Skin of body (tissue), 2 donors: ENCODE measurements around the gene SEMA3D. TPM values are rescaled to one million over a fixed set of nuclear protein-coding genes. Genes with fewer than 3 reads are reported as not detected.

Source experiments
- DNase-seq: peaks from one replicate; lab custom pipeline; 2025; lab: John Stamatoyannopoulos, UW
- total RNA-seq: library from RNA; depleted of rRNA; stranded (reverse); fragments of >200 nt; gene quantifications from one replicate; pipeline ENCODE4 v1.2.3, GENCODE V29; 2014

The SEMA3D gene
- total RNA-seq, 1 donor from 2014 or later: 72.6 TPM

DNA sequence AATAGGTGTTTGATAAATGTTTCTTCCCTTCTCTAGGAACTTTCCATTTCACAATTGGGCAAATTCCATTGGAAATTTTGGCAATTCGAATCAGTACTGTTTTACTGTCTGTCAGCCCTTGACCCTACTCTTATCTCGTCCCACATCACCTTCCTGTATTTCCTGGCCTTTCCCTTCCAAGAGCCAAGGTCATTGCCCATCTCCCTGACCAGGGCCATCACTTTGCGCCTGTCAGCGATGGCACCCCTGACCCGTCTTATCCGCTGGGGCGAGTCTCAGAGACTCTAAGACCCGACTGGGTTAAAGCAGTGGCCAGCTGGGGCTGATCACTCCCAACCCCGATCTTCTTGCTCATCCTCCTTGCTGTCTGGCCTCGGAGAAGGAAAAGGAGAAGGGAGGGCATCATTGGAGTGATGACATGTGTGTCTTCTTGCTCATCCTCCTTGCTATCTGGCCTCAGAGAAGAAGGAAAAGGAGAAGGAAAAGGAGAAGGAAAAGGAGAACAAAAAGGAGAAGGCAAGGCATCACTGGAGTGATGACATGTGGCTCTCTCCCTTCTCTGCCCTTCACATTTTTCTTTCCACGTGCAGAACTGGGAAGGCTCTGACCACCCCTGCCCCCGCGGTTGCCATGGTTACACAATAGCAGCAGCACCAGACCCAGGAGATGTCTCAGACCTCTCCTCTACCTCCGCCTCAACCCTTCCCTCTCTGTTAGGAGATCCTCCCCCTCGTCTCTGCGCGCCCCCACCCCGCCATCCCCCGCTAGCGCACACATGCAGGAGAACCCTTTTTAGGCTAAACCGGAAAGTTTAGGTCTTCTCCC, 2.0 kb downstream of the SEMA3D start:
- DNase-seq: peak; percentile 70

DNA sequence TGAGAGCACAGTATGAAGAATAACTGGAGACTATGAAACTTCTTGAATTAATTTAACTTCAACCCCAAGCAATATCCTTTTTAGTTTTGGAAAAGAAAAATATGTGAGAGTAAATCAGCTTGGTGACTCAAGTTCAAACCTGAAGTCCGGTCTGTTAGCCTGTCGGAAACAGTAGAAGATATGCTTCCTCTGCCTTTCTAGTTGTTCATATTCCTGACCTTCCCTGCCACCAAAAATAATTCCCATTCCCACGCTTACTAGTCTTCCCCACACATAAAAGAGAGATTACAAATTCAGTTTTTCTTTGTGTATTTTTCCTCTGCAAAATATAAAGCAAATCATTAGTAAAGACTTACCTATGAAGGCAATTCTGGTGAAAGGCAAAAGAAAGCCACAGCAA, 3.6 kb downstream of the SEMA3D start:
- DNase-seq: no peak

DNA sequence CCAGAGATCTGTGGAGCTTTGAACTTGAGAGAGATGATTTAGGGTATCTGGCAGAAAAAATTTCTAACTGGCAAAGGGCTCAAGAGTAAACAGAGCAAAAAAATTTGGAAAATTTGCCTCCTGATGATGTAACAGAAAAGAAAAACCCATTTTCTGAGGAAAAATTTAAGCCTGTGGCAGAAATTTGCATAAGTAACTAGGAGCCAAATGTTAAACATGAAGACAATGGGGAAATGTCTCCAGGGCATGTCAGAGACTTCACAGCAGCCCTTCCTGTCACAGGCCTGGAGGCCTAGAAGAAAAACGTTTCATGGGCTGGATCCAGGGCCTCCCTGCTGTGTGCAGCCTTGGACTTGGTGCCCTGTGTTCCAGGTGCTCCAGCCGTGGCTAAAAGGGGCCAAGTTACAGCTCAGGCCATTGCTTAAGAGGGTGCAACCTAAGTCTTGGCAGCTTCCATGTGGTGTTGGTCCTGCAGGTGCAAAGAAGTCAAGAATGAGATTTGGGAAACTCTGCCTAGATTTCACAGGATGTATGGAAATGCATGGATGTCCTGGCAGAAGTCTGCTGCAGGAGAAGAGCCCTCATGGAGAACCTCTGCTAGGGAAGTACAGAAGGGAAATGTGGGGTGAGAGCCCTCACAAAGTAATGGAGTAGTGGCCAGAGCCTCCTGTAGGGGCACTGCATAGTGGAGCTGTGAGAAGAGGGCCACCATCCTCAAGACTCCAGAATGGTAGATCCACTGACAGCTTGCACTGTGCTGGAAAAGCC, 8.1 kb downstream of the SEMA3D start:
- no peak for DNase-seq

DNA sequence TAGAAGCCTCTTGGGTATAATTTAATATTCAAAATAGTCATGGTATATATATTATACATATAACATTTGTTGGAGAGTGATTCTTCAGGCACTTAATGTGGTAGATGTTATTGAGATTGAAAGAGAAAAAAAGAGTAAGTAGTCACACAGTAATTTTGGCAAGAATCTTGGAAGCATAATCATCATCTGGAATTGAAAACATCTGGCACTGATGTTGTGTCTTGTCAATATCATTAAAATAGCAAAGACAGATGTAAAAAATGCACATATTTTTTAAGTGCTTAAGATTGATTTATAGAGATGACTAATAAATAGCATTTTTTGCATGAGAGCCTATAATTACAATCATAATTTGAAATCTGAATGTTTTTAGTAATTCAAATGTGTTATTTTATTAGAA, 9.5 kb downstream of the SEMA3D start:
- peak; percentile 91 for DNase-seq

DNA sequence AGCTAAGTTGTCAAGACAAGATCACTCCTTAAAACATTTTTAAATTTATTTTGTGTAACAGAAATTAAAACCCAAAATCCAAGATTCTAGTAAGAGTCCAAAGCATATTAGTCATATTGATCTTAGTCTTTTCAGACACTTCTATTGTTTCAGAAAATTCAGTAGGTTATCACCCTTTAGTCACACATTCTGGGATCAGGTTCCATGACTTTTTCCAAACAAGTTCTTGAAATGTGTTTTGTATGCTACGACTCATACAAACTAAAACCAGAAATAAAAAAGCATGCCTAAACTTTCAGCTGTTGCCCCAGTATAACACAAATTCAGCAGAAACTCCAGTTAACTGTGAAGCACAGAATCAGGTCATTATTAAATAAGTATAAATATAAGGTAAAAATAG, 10.7 kb downstream of the SEMA3D start:
- DNase-seq: no peak

DNA sequence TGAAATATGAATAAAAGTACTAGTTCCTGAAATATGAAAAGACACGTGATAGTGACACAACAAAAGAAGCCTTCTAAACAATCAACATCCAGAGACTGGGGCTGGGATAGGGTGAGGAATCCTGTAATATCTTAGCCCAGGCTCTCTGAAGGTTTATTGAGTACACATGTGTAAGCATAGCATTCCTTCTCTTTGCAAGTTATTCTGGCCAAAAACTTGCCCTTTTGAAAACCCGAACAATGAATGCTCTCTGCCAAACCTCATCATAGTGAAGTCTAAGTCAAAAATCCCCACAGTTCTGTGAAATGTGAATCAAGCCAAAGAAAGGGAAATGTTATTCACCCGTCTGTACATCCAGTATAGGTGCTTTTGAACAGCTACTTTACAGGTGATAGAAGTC, 11.6 kb downstream of the SEMA3D start:
- DNase-seq: peak; percentile 20

DNA sequence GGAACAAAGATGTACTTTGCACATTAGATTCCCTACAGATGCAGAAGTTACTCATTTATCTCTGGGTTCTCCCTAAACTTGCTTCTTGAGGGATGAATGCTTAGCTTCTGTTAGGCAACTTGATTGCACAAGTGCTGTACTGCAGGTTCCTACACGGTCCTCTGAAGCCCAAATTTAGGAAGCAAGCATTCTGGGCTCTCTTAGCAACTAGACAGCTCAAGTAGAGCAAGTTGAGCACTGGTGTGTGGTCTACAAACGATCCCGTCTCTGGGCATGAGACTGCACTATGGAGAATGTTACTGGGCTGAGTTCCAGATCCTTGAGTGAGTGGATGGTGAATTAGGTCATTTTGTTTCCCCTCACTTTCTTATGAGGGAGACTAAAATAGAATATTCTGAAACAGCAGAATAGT, 14.3 kb downstream of the SEMA3D start:
- peak; percentile 77 for DNase-seq

DNA sequence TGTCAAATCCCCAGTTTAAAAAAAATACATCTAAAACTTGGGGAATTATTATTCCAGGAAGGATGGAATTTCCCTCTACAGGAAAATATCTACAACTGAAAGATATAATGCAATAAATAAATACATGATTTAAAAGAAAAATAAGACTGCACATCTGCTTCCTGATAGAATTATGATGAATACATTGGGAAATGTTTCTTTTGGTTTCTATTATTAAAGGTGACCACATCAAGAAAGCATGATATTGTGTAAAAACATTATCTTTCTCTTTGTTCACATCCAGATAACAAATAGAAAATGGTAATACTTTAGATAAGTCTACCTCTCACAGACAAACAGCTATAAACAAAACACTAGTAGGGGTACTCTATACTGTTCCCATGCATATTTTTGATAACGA, 19.2 kb downstream of the SEMA3D start:
- no peak for DNase-seq

DNA sequence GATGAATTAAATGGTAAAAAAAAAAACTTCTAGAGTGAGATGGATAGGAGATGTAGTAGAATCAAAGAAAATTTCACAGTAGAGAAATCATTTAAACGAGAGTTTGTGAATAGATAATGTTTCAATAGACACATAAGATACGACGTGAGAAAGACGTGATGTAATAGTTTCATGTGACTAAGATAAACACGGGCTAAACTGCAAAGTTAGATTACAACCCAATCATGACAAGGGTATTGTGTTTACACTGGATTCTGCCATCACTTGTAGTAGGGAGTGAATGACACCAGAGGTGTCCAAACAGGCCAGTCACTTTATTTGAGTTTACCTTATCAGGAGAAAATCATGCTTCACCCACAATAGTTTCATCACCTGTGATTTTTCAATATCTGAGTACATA, 21.6 kb downstream of the SEMA3D start:
- no peak for DNase-seq

DNA sequence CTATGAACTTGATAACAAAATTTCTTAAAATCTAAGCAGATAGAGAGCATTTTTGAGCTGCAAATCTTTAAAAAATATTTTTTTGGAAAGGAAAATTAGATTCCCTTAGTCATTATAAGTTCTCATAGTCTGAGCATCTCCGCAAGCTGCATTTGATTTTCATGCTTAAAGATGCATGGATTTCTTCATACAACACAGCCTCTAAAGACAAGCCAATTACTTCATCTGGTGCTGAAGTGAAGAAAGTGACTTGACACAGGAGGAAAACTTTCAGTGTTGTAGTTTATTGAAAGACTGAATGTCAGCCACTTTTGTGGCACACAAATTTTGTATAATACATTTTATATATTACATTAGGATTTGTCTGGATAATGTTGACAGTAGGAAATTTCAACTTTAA, 22.5 kb downstream of the SEMA3D start:
- peak; percentile 89 for DNase-seq

DNA sequence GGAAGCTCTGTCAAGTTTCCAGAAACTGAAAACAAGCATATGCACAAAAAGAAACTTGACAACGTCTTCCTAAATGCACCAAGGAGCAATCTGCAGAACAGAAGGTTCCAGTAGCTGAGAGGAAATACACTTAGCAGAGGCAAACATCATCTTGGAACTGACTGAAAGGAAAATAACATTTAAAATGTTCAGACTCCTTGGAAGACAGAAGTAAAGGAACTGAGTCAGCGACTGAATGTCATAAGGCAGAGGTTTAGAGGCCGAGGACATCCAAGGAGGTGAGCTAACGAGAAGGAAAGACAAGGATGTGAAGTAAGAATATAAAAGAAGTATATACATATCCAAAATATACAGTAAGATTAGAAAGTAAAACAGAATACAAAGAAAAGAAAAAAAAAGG, 24.1 kb downstream of the SEMA3D start:
- peak; percentile 64 for DNase-seq

DNA sequence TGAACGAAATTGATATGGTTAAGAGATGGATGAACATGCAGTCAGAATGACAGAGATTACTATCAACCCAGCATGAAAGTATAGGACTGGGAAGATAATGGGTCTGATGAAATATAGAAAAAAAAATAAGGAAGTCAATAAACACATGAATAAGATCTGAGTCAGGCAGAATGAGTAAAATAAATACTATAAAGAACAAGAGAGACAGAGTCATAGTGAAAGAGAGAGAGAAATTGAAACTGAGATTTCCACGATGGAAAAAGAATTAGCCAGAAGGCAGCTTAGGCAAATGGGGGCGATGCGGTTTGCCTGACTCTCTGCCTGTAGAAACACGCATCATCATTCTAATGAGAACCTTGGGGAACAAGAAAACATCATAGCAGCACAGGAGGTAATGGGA, 26.6 kb downstream of the SEMA3D start:
- no peak for DNase-seq

DNA sequence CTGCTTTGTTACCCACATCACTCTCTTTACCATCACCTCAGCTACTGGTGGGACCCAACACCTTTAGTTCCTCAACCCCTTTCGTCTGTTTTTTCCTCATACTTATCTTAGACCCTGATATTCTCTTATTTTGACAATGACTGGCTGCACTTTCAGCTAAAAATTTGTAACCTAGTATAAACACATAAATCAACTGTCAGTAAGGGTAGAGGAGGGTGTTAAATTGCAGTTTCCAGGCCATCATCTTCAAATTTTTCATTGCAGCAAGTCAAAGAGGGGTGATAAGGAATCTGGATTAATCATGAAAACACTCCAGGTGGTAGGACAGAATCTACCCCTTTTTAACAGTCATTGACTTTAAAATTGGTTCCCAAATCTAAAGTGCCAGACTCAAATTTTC, 27.9 kb downstream of the SEMA3D start:
- no peak for DNase-seq

DNA sequence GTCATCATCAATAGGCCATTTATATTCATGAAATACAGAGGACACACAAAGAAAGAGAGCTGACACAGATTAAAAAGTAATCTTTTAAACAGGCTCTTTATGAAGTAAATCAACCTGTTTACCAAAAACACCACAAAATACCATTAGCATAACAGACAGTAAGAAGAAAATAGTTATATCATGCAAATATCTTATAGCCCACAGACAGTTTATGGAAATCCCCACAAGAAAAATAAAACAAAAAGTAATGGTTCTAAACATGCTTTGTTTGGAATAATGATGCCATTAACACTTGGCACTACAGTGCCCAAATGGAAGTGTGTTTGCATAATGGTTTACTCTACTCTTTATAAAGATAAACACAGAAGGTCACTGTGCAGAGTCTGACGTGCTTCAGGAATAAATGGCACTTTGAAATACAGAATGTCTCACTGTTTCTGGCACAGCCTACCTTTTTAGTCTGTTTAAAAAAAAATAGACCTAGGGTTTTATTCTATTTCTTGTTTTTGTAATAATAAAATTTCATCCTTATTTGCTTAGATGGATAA, 30.1 kb downstream of the SEMA3D start:
- no peak for DNase-seq

DNA sequence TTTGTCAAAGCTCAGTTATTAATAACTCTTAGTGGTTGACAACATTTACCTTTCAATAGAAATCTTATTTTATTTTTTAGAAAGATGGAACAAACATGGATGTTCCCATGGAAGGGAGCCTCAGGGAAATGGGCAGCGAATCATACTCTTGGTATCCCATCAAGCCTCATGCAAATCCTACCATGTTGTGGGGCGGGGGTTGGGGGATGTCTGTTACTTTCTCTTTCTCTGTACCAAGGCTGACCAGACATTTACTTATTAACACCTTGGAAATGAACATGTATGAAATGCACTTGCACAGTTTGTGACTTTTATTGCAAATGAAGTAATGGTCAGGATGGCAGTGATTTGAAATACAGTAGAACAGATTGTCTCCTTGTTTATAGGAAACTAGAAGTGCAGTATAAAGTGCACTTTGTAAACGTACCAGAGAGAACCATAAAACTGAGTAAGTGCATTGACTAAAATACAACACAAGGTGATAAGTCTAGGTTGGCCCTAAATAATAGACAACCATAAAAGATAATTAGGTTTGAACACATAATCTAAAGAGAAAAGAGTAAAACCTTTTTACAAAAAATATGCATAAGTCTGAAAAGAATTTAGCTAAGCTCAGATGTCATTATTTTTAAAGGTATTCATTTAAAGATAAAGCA, 32.4 kb downstream of the SEMA3D start:
- no peak for DNase-seq

DNA sequence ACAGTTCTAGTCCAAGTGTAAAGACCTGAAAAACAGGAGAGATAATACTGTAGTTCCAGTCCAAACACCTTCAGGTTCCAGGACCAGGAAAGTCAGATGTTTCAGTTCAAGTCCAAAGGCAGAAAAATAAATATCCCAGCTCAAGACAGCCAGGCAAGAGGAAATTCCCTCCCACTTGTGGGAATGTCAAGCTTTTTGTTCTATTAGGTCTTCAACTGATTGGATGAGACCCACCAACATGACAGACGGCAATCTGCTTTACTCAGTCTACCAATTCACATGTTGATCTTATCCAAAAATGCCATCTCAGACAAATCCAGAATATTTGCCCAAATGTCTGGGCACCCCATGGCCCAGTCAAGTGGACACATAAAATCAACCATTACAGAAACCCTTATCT, 33.1 kb downstream of the SEMA3D start:
- no peak for DNase-seq

DNA sequence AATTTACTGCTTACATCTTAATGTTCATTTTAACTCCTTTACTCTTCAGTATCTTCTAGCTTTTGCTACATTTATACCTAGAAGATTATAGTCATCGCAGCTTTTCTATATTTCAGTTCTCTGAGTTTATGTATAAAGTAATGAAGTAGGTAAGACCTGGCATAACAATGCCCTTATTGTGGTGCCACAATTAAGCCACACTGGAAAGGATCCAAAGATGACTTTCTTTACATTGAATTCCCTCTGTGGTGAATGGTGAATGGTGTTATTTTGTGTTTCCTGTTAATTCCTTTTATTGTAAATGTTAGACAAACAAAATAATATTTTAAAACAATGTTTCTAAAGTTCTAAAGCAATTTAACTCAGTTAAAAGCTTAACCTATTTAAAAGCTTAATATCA, 36.2 kb downstream of the SEMA3D start:
- DNase-seq: no peak

DNA sequence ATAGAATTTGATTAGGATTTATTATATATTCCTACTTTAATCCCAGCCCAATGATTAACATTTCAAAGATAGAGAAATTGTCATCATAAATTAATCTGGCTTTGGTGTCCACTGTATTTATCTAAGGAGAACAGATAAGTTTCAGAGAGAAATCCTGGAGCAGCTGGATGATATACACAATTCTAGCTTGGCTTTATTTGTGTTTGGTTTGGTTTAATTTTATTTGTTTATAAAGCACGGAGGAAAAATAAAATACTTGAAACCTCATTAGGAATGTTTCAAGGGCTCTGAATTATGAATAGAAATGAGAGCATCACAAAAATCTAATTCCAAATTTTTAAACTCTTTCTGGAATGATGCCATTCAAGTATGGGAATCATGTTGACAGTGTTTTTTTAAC, 42.1 kb downstream of the SEMA3D start:
- DNase-seq: no peak

DNA sequence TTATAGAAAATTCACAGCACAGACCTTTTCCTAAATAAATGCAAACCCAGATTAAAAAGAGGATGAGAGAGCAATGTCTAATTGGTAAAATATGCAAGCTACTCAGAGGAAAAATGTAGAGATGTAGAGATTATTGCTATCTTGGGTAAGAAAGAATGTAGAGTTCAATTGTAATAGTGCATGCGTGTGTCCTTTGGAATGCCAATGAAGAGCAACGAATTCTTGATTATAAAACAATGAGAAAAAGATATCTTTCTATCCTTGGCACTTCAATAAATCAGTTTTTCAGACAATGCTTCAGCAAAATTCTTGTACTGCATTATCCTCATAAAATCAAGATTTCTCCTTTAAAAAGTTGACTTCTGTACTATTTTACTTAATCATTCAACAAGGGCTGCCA, 50.9 kb downstream of the SEMA3D start:
- DNase-seq: peak; percentile 64

DNA sequence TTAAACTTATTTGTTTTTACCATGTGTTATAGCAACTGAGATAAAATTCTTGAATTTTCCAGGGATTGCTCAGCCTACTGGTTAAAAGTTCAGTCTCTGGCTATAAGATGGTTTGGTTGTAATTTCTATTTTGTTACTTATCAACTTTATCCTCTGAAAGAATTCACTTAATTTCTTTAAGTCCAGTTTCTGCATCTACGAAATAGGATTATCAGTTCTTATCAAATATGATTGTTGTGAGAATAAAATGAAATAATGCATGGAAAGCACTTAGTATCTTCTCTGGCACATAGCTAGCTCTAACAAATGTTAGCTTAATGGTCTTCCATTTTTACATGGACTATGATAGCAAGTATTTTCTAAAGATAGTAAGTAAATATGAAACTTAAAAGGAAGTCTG, 53.3 kb downstream of the SEMA3D start:
- no peak for DNase-seq

DNA sequence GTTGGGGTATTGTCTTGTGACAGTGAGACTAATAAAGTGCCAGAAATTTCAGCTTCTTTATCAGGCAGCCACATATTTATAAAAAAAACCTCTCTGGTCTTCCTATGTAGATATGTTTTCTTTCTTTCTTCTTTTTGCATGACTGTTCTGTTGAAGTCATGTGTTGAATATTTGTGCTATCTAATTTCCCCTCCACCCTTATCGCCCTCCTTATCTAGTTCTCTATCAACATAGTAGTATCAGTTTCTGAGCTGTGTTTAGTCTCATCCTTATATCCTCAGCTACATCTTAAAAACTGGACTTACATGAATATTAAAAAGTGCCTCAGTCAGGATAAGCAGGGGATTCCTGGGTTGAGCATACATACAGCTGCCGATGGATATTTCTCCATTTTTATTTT, 53.9 kb downstream of the SEMA3D start:
- DNase-seq: no peak

DNA sequence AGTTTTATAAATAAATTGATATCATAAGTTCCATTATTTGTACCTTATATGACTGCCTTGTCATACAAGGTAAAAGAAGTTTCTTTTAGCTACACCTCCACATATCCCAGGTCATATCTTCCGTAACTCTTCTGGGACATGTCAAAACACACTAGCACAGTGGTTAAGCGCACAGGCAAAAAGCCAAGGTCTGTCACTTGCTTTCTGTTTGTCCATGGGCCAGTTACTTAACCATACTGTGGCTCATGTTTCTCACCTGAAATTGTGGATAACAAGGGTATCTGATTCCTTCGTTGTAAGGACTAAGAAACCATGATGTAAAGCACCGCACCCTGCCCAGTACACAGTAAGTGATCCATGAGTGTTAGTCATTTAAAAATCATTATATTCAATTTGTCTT, 56.2 kb downstream of the SEMA3D start:
- DNase-seq: no peak
